Stimulated activated CD8-positive, alpha-beta memory T cell treated with anti-CD3 and anti-CD28 coated beads, Interleukin-7, amount 100 ng/mL, for 48 hours (primary cell): ENCODE measurements around the gene PTPRN2.
"Not testable (repeated sequence)": the region's sequence is repeated elsewhere in the genome, so short reads cannot be mapped to it uniquely, and the experiment has no call there.

Experiments
- DNase-seq, 2 donors: peaks; one replicate each; pipeline ENCODE4 v3.0.0-alpha.2; 2020; ENCODE audit warnings: low read depth in 1 of 2; ENCODE audit errors: extremely low read depth in 1 of 2

The PTPRN2 gene

DNA sequence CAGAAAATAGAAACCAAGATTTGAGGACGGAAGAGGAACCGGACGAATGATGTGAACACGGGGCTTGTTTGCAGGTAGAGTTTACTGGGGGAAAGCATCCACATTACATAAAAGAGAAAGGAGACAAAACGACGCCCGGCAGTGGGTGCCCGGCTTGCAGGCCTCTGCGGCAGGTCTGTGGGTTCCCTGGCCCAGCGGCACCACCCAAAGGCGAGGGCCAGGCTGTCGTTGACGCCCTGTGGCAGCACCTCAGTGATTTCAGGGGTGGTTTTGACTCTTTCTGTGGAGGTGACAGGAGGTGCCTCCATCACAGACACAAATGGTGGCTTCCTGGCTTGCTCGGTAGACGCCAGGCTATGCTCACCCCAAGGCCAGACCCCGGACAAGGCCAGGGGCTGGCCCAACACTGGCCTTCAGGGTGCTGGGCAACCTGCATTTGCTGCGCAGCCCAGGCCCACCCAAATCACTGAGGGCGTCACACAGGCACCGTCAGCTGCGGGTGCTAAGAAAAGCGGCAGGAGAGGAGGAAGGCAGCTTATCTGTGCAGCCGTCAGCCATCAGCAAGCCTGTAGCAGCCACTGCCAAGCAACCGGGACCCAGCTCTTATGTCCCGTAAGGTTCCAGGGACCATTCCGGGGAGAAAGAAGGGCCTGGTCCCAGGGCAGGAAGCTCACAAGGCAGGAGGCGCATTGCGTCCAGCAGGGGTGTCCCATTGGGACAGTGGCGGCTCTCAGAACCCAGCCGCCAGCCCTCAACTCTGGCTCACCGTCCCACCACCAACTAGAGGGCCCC is 230.3 kb downstream of the PTPRN2 start:
- no peak for DNase-seq

DNA sequence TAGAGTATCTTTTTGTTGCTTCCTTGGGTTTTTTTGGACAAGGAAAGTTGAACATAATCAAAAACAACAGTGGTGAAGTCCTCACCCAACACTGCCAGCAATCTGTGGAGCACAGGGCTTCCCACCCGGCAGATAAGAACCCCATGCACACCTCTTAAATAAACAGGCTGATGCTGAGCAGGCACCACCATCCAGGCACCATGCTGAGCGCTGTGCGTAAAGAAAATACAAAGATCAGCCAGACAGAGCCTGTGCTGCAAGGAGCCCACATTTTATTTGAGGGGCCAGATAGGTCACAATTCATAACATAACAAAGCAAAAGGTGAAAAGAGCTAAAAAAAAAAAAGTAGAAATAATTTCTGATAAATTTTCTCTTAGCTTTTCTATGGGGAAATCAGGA is 231.2 kb downstream of the PTPRN2 start:
- DNase-seq = no peak

GRCh38 chr7:158355456-158356065 is 232.1 kb downstream of the PTPRN2 start:
- DNase-seq = no peak

DNA sequence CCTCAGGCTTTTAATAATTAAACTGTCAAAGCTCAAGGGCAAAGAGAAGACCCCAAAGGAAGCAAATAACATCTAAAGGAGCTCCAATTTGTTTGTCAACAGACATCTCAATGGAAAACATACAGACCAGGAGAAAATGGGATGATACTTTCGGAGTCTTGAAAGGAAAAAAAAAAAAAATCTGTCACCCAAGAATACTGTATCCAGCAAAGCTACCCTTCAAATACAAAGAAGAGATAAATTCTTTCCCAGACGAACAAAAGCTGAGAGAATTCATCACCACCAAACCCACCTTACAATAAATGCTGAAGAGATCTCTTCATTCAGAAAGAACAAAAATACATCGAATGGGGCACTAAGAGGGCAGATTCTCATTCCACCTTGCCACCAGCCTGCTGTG is 232.8 kb downstream of the PTPRN2 start:
- no peak for DNase-seq

- DNase-seq = no peak
Observed at GRCh38 chr7:158353606-158354570, 233.7 kb downstream of the PTPRN2 start.

DNA sequence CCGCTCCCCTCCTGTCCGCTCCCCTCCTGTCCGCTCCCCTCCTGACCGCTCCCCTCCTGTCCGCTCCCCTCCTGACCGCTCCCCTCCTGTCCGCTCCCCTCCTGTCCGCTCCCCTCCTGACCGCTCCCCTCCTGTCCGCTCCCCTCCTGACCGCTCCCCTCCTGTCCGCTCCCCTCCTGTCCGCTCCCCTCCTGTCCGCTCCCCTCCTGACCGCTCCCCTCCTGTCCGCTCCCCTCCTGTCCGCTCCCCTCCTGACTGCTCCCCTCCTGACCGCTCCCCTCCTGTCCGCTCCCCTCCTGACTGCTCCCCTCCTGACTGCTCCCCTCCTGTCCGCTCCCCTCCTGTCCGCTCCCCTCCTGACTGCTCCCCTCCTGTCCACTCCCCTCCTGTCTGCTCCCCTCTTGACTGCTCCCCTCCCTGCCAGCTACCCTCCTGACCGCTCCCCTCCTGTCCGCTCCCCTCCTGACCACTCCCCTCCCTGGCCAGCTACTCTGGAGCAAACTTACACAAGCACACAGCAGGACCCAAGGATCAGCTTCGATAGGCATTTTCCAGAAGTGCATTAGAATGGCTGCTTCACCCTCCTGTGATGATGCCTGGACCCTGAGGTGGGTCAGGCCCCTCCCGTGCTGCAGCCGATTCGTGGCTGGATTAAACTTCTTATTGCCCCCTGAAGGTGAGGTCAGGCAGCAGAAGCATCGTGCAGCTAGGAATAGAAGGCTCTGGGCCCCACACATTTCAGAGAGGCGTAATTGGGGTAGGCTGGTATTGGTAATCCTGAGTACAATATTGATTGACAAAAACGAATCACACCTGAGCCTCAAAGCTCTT is 235.5 kb downstream of the PTPRN2 start:
- DNase-seq = not testable (repeated sequence)

DNA sequence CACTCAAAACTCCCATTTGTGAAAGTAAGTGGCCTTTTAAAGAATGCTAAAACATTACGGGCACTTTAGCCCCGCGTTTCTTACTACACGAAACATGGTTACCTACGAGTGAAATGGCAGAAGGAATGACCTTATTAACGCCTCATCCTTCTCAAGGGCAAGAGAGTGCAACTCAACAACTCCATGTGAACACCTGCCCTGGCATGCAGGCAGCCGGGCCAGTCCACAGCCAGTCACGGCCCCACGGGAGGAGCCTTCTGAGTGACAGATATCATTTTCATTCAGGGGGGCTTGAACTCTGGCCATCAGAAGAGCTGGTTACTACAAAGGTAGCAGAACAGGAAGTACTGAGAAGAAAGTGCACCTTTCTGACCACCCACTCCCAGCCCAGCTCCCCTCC is 236.1 kb downstream of the PTPRN2 start:
- no peak for DNase-seq

GRCh38 chr7:158351051-158351450 is 236.6 kb downstream of the PTPRN2 start:
- no peak for DNase-seq

GRCh38 chr7:158350166-158350900 is 237.3 kb downstream of the PTPRN2 start:
- no peak for DNase-seq

- DNase-seq = no peak
Observed at GRCh38 chr7:158348446-158348845, 239.2 kb downstream of the PTPRN2 start.

DNA sequence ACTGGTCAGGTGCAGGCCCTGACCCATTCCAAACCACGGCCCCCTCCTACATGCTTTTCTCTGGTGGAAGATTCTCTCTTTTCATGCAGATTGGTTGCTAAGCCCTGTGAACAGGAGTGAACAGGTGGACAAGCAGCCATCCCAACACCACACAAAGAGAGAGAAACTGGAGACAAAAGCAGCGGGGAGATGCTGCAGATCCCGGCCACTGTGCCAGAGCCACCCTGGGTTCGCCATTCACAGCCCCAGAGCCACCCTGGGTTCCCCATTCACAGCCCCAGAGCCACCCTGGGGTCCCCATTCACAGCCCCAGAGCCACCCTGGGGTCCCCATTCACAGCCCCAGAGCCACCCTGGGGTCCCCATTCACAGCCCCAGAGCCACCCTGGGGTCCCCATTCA is 239.6 kb downstream of the PTPRN2 start:
- DNase-seq = not testable (repeated sequence)

DNA sequence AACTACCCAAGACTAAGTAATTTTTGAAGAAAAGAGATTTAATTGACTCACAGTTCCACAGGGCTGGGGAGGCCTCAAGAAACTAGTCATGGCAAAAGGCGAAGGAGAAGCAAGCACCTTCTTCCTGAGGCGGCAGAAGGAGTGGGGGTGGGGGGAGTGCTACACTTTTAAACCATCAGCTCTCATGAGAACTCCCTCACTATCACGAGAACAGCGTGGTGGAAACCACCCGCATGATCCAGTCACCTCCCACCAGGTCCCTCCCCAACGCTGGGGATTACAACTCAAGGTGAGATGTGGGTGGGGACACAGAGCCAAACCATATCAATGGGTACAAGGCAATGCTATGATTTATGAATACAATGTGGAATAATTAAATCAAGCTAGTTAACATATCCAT is 241.9 kb downstream of the PTPRN2 start:
- DNase-seq = no peak

DNA sequence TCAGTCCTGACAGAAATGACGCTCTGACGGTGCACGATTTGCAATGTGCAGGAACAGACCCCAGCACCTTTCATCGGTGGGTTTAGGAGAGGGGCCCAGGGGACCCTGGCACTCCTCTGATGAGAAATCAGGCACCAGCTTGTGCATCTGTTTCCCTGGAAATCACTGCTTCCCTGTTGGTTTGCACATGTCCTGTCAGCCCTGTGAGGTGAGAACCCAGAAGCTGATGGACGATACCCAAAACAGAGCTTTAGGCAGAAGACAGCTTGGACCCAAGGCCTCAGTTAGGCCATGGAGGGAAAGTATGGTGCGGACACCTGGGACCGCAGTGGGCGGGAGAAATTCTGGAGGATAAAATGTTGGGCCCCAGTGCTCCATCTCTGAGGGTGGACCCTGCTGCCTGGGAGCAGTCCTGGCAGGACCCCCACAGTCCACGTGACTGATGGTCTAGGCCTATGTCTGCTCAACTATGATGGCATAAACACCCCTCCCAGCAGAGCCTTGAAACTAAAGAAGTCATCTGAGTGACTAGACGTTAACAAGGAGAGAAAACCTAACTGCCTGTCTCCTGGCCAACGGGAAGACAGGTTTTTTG is 242.8 kb downstream of the PTPRN2 start:
- no peak for DNase-seq

DNA sequence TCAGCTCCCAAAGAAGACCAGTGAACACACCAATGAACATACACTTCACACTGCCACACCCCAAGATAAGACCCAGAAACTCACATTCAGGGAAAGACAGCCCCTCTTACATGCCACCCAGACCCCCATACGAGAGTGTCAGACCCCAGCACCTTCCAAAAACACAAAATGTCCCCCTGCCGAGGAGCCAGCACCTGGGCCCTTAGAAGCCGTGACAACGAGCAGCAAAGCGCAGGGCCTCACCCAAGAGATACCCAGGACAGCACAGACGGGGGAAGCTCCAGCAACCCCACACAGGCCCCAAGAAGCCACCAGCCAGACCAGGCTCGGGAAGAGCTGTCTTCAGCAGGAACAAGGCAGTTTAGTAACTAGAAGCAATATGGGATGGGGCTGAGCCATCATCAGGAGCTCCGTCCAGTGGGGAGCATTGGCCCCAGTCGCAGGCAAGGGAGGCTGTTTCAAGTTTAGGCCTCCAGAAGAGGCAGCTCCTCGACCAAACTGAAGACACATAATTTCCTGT is 243.6 kb downstream of the PTPRN2 start:
- DNase-seq = no peak

GRCh38 chr7:158343526-158343925 is 244.1 kb downstream of the PTPRN2 start:
- no peak for DNase-seq

DNA sequence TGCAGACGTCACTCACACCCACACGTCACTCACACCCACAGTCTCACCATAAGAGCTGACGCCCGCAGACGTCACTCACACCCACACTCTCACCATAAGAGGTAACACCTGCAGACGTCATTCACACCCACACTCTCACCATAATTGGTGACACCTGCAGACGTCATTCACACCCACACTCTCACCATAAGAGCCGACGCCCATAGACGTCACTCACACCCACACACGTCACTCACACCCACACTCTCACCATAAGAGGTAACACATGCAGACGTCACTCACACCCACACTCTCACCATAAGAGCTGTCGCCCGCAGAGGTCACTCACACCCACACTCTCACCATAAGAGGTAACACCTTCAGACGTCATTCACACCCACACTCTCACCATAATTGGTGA is 246.5 kb downstream of the PTPRN2 start:
- DNase-seq = not testable (repeated sequence)

DNA sequence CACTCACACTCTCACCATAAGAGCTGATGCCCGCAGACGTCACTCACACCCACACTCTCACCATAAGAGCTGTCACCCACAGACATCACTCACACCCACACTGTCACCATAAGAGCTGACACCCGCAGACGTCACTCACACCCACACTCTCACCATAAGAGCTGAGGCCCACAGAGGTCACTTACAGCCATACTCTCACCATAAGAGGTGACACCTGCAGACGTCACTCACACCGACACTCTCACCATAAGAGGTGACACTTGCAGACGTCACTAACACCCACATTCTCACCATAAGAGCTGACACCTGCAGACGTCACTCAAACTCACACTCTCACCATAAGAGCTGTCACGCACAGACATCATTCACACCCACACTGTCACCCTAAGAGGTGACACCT is 250.7 kb downstream of the PTPRN2 start:
- not testable (repeated sequence) for DNase-seq

DNA sequence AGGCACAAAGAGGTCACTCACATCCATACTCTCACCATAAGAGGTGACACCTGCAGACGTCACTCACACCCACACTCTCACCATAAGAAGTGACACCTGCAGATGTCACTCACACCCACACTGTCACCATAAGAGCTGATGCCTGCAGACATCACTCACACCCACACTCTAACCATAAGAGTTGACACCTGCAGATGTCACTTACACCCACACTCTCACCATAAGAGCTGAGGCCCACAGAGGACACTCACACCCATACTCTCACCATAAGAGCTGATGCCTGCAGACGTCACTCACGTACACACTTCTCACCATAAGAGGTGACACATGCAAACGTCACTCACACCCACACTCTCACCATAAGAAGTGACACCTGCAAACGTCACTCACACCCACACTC is 255.1 kb downstream of the PTPRN2 start:
- DNase-seq = not testable (repeated sequence)

- DNase-seq = not testable (repeated sequence)
Observed at GRCh38 chr7:158331826-158332450, 255.7 kb downstream of the PTPRN2 start.
